Measurements from ENCODE around the gene IRX2.

The IRX2 gene

DNA sequence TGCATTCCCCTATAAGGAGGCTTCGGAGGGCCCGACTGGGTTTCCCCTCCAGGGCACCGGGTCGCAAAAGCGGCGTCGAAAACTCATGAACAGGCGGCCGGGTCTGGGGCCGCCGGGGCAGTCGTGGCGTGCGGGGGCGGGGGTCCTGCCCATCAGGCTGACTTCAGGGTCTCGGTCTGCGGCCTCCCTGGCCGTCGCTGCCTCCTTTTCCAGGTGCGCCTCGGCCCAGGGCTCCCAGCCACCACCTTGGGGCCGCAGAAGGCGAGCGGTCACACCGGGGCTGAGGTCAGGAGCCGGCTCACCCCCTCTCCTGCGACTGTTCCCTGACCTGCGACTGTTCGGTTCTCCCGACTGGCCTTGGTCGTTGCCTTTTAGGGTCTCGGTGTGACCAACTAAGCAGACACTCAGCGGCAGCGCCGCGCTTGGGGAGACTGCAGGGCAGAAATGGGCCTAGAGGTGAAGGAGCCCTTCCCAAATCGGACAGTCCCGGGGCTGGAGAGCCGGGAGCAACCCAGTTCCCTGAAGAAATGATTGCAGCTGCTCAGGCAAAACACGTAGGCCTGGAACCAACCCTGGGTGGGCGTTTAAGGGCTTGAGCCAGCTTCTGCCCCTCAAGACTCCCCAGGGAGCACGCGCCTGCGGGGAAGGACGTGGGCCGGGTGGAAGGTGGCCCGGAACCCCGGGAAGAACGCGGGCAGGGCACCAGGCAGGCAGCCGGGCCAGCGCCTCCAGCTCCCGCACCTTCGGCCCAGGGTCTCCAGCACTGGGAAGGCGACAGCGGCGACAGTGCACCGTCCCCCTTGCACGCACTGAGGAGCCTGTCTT is 11.2 kb downstream of the IRX2 start:
- no peak for DNase-seq

DNA sequence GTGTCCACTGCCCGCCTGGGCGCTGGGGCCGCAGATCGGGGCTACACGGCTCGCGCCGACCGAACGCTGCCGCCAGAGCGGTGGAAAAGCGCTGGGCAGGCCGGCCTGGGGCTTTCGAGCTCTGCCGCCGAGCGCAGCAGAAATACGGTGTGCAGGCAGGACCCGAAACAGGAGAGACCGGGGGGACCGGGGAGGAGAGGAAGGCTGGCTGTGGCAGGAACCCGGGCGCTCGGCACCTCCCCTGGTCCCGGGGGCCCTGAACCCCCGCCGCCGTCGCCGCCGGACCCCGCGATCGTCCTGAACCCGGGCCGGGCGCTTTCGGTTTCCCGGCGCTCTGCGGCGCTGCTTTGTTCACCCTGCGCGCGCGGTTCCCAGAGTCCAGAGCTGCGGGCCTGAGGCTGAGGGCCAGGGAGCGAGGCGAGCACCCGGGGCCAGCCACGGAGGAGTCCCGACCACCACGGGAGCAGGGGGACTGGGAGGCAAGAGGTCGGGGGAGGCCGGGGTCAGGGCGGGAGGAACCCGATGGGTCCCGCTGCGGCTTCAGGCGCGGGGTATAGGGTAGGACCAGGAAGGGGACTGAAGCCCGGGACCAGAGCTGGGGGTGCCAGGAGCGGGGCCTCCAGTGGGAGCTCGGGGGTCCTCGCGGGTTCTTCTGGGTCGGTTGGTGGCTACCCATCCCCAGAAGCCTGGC is 12.0 kb downstream of the IRX2 start:
- DNase-seq: no peak

DNA sequence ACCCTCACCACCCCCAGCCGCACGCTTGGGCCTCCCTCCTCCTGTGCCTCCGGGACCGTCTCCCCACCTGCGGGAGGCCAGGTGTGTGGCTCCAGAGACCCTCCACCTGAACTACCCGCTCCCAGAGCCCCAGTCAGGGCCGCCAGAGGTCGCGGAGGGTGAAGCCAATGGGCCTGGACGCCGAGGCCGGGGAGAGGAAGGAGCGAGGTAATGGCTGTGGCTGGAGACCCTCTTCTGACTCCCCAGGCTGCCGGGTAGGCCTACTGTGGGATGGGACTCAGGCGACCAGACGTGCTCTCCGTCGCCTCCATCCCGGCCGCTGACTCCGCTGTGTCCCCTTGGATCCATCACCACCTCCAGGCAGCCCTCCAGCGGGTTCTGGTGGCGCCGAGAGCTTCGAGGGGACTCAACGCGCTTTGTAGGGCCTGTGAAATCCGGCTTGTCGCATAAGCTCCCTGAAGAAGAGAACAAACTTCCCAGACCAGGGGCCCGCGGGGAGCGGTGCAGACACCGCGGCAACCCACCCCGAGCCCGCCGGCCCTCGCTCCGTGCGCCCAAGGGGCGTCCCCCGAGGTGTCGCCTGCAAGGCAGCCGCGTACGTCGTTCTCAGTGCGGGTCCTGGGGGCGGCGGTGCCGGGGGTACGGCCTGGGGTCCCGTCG is 12.6 kb downstream of the IRX2 start:
- DNase-seq: no peak

DNA sequence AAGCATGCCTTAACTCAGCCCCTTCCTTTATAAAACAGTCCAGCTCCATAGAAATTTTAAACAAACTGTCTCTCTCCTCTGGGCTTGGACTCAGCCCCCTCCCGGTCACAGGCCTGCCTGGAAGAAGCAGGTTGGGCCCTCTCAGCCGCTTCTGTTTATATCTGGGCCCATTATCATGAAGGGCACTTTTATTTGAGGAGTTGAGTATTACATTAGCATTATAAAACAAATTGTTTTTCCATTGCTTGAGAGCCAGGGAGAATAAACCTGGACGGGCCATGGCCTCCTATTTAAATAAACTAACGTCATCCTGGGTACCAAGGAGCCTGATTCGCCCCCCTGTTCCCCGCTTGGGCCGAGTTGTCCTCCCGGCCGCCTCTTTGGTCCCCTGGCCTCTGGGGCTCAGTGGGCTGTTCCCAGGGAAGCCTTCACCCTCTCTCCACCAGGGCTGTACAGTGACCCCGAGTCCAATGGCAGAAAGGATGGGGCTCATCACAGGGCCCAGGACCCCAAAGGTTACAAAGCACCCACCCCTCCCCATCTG is 13.2 kb downstream of the IRX2 start:
- no peak for DNase-seq

DNA sequence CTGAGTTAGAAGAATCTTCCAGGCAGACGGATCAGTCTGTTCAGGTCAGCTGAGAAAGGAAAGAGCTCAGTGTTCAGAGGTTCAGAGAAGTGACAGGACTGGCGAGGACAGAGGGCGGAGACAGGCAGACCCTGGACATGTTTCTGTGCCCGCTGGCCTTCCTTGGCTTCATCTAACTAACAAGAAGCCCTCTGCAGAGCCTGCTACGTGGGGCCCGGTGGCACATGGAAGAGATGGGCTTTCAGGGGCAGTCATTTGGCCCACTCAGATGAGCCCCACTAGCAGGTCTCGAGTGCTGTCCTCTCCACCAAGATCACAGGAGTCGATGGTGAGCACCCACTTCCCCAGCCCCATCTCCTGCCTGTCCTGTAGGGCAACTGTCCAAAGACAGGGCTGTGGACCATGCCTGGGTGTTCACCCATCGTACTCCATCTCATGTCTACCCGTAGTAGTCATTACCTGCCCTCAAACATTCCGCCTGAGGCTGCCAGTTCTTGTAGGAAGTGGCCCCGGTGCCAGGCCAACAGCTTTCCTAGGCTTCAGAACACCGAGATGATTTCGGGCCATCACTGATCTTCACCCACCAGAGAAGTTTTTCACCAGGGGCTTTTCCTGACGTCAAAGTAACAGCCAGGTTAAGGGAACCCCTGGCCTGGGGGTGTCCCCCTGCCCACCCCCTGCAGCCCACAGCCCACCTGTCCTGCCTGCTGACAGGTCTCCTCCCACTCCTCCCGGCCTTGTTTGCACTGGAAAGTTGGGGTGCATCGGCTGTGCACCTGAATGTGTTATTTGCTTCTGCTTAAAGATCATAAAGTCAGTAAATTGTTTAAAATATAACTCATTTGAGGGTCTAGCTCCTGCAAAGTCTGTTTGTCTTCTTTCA is 14.0 kb downstream of the IRX2 start:
- no peak for DNase-seq

DNA sequence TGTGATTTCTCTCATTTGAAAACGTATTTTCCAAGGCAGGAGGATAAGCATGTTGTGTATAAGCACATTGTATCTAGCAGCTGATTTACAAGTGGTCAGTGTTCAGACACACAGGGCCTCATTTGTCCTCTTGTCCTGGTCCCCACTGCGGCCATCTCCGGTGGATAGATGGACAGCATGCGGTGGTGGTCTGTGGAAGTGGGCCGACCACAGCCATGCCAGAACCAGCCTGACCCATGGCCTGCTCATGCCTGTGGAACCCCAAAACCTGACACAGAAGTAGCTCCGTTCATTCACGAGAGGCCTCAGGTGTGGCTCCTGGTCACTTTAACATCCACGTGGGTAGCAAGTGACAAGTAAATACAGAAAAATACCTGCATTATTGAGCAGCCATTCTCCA is 14.6 kb downstream of the IRX2 start:
- DNase-seq: no peak

DNA sequence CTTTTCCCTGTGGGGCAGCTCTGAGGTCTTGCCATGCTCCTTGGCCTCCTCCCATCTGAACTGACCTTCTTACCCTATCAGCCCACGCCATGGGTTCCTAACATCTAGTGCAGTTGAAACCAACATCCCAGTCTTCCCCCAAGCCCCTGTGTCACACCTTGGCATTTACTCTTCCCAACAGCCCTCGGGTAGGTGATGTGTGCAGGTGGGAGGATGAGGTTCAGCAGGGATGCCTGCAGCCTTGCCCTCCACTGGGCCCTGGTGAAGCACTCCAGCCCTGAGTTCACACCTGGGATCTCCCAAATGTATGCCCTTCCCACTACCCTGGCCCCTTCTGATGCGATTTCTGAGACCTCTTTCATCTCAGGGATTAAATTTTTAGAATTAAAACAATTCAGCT is 15.5 kb downstream of the IRX2 start:
- no peak for DNase-seq

DNA sequence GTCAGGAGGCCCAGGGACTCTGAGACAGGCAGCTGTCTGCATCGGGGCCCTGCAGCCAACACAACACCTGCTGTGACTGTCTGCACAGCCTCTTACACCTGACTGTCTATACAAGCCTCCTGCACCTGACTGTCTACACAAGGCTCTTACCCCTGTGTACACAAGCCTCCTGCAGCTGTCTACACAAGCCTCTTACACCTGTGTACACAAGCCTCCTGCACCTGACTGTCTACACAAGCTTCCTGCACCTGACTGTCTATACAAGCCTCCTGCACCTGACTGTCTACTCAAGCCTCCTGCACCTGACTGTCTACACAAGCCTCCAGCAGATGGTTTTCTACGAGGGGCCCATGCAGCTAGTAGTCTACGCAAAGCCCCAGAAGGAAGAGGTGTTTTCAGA is 18.6 kb downstream of the IRX2 start:
- DNase-seq: no peak

DNA sequence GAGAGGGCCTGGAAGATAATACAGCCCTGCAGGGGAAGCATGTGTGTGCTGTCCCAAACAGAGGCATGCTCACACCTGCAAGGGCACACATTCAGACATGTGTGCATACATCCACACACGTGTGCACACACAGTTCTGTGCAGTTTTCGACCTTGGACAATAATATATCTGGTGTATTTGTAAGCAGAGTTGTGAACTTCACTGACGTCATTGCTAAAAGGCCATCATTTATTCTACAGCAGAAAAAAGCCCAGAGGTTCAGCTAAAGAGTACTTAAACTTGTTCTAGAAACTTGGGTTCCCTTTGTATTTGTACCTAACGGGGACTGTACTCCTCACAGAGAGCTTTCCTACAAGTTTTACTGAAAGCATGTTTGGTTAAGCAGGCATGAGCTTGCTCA is 19.5 kb downstream of the IRX2 start:
- DNase-seq: no peak

DNA sequence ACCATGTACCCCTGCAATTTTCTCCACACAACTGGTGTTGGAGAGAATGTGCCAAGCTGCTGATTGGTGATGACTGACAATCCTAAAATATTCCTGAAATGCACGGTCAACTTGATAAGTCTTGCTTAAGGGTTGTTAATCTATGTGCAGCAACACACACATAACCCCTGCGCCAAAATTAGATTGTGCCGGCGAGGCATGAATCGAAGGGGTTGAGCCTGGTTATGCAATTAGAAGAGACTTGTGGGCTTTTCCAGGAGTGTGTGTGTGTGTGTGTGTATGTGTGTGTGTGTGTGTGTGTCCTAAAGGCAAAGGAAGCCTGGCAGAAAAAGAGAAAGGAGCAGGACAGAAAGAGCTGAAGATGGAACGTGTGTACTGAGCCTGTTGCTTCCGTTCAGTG is 22.3 kb downstream of the IRX2 start:
- DNase-seq: no peak

DNA sequence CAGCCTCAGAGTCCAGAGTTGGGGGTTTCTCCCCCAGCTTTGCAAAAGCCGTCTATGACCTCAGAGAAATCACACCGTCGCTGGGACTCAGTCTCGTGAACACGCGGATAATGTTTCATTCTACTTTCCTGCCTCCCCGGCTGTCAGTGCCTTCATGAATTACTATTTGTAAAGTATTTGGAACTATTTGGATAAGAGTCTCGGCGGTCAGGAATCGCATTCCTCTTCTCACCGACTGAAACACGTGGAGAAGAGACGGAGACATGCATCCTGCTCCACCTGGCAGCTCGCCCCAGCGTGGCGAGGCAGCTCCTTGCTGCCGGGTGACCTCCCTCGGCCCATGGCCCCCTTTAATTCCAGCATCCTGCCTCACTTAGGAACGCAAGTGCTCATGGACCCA is 23.9 kb downstream of the IRX2 start:
- DNase-seq: no peak

DNA sequence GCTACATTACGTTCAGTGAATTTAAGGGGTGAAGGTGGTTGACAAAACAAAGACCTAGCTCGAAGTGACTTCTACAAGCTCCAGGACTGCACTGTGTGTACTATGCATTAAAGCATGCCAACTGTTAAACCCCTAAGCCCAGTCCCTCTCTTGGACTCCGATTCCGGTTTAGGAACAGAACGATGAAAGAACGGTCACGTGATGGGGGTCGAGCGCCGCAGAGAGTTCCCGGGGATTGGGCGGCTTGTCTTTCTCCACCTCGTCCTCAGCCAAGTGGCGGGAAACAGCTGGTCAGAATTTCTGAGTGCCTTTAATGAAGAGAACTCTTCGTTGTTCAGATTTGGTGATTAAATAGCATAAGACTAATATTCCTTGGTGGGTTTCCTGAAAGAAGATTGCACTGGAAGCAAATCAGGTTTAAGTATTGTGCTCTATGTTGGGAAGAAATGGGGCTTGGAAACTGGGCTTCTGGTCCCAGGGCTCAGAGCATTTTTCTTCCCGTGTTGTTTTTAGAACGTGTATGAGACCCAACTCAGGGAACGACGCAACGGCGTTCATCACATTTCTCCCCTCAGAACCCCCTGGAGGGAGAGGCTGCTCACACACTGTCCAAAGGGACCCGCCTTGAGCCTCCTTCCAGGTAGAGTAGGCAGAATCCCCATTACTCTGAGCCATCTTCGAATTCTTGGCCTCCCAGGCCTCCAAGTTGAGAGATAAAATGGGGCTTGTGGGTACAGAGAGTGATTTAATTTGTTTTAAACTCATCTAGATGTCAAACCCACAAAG is 25.3 kb downstream of the IRX2 start:
- no peak for DNase-seq

DNA sequence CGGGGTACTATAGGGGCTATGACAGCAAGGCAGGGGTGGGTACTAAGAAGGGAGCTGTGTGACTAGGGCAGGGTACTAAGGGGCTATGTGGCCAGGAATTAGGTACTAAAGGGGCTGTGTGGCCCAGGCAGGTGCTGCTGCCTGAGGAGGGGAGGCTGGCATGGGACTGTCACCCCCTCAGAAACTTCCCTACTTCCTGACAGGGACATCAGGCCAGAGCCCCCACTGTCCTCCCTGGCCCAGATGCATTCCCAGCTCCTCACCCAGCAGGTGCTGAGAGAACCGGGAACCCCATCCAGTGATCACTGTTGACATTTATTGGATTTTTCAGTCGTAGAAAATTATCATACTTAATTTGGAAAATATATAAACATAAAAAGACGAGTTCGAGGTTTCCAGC is 26.6 kb downstream of the IRX2 start:
- no peak for DNase-seq

DNA sequence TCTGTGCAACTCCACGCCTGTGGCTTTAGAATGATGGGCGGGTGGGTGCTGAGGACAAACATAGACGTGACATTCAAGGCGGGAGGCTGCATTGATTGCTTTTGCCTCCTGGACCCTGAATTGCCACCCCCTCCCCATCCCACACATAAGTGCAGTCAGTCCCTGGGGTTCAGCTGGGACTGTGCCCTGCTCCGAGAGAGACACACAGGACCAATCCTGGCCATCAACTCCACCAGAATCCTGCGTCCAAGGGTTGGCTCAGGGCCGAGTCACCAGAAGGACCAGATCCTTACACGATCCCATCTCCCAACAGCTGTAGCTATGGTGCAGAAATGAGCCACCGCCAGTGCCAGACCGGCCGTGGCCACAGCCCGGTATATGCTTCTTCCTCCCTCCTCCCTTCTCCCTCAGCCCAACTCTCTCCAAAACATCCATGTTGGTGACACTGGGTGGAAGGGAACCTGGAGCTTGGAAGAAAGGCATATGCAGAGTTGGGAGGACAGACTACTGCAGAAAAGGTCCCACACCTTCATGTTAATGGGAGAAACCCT is 27.4 kb downstream of the IRX2 start:
- DNase-seq: no peak

DNA sequence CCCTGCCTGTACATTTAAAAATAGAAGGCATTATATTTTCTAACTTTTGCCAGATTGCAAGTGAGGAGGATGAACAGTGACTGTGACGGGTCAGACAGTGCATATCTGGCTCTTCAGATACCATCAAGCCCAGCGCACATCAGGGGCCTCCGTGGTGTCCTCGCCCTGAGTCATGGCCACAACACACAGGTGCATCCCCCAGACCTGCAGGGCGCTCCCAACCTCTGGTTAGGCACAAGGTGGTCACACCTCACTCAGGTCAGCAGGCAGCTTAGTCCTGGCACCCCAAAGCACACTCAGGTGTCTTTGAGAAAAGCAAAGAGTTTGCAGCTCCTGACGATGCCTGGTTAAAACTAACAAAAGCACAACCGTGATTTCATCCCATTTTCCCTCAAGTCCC is 28.6 kb downstream of the IRX2 start:
- no peak for DNase-seq

DNA sequence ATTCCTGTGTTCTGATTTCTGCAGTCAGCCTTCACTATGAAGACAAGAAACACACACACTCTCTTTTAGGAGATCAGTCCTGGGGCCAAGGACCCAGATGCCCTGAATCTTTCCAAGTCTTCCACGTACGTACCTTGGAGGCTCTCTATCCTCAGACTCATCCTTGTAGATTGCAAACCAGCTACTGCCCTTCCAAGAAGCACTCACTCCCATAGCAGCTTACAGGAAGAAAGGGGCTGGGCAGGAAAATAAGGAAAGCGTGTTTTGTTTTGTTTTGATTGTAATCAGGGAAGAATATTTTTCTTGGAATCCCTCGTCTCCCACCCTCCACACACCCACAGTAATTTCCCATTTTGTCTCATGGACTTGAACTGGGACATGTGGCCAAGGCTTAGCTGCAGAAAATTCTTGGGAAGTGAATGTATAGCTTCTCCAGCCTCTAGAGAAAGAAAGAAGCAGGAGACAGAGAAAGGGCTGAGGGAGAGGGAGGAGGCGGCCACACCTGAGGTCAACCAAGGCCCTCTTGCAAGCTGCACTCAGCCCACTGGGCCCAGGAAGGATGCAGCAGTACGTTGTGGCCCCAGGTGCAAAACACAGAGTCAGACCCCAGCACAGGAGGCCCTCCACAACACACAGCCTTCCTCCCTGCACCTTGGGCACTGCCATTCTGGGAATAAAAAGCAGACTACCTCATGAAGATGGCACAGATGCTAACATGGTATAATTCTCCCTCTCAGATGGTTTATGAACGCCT is 29.9 kb downstream of the IRX2 start:
- DNase-seq: no peak

DNA sequence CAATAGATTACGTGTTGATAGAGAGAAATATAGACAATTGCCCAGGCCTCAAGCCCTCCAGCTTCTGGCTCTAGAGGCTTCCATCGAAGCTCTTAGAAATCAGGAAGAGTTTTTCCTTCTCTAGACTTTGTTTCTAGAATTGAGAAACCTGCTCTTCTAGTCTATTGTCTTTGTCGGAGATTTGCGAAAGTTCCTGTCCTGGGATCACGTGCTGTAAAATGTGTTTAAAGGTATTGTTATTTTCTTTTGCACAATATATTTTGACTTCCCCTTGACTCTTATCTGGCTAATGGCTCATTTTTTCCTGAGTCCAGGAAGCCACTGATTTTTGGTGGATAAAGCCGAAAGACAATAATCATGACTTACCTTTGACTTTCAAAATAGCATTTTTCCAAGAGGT is 32.1 kb downstream of the IRX2 start:
- DNase-seq: no peak

DNA sequence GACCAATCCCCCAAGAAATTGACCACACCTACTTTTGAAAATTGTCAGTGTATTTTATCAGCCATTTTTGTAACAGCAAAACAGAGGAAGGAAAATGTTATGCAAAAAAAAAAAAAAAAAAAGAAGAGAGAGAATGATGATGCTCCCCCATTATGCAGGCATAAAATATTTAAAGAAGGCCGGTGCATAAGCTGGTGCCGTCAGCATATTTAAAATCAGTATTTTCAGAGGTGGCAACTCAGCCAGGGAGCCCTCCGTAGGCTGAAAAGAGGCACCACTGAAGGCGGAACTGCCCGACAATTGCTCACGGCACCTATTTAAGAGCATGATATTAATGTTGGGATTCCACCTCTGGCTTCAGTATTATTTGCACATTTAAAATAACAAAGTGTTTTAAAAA is 33.4 kb downstream of the IRX2 start:
- no peak for DNase-seq

DNA sequence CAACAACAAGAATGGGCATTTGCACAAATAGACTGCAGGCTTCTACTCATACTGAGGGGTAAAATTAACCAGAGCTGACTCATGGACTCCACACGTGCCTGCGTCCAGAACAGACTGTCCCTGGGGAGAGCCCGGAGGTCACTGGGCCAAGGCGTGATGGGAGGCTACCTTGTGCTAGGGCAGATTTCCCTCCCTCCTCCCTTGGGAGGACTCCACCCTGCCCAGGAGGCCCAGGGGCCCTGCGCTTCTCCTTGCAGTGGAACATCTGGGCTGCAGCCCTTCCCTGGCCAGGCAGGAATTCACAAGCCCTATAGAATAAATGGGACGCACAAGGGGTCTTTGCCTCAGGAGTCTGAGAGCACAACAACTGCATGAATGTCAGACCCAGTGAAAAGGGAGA is 35.6 kb downstream of the IRX2 start:
- DNase-seq: no peak

DNA sequence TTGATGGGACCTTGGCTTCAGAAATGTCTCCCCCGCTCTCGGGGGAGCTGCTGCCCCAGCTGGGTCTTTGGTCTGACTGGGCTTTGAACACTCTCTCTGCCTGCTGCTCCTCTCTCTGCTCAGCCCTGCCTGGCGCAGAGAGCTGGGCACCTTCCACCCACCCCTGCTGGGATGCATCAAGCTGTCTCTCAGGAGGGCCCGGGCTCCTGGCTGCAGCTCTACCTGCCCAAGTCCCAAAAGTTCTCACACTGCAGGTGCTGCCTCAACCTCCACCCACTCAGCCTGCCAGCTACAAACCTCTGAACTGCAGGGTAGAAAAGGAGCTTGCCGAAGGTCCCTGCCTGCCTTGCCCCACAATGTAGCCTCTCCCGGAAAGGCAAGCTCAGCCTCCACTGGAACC is 36.7 kb downstream of the IRX2 start:
- DNase-seq: no peak

DNA sequence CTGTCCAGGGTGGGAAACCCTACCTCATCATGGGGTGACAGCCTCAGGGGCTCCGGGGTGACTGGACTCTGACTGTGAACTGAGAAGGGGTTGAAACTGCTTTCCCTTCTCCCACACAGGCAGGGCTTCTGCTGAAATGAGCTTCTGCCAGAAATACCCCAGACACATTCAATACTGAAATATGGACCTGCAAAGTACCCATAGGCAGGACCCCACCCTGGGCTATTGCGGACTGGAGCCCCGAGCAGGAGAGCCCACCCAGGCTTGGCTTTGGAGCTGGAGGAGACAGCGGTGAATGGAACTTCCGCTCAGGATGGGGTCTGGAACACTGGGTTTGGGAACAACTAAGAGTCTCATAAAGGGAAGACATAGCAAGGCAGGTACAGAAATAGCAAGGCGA is 37.5 kb downstream of the IRX2 start:
- DNase-seq: no peak
